ENCODE data around the gene GNG14.

DNA sequence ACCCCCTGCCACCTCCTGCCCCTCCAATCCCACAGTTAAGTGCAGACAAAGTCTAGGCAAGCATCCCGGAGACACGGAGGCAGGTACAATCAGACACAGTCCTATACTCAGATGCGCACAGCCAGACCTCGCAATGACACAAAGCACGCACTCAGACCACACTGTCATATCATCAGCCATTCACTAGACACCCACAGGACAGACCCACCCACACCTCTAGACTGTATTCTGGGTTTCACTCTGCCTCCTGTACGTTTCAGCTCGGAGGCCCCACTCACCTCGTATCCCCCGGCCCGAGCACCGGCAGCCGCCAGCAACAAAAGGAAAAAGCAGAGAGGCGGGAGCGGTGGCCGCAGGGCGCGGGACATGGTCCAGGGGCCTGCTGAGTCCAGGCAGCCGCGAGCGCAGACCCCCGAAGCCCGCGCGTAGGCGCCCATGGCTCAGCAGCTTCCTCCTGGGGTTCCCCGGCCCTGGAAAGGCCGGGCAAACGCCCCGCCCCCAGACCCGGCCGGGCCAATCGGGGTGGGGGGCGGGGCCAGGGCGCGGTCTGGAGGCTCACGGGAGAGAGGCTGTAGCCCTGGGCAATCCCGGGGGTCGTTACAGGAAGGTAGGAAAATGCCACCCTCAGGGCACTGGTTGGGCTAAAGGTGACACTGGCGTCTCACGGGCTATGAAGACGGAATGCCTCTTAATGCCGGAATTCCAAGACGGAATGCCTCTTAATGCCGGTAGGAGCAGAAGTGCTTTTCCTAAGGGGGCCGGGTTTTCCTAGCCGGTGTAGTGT lies 21.3 kb upstream of the GNG14 start, which contains the start of the genes MAN2B1 and WDR83:
- TF ChIP-seq, protein P1, sequence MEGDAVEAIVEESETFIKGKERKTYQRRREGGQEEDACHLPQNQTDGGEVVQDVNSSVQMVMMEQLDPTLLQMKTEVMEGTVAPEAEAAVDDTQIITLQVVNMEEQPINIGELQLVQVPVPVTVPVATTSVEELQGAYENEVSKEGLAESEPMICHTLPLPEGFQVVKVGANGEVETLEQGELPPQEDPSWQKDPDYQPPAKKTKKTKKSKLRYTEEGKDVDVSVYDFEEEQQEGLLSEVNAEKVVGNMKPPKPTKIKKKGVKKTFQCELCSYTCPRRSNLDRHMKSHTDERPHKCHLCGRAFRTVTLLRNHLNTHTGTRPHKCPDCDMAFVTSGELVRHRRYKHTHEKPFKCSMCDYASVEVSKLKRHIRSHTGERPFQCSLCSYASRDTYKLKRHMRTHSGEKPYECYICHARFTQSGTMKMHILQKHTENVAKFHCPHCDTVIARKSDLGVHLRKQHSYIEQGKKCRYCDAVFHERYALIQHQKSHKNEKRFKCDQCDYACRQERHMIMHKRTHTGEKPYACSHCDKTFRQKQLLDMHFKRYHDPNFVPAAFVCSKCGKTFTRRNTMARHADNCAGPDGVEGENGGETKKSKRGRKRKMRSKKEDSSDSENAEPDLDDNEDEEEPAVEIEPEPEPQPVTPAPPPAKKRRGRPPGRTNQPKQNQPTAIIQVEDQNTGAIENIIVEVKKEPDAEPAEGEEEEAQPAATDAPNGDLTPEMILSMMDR (IDR thresholded peaks at IDR 0.05; ENCODE audit: borderline replicate concordance, extremely low read depth, low read length, poor library complexity, severe bottlenecking): no peak
- no peak for TF ChIP-seq EZH2 (IDR thresholded peaks at IDR 0.05; ENCODE audit: borderline replicate concordance, low read depth, low read length, severe bottlenecking)
